ENCODE data around the gene C20orf173. TPM values are rescaled to one million over a fixed set of nuclear protein-coding genes. Genes with fewer than 3 reads are reported as not detected.
"Not testable (repeated sequence)": the region's sequence is repeated elsewhere in the genome, so short reads cannot be mapped to it uniquely, and the experiment has no call there.

C20orf173 gene
- total RNA-seq, 1 donor from 2014 or later = not detected

DNA sequence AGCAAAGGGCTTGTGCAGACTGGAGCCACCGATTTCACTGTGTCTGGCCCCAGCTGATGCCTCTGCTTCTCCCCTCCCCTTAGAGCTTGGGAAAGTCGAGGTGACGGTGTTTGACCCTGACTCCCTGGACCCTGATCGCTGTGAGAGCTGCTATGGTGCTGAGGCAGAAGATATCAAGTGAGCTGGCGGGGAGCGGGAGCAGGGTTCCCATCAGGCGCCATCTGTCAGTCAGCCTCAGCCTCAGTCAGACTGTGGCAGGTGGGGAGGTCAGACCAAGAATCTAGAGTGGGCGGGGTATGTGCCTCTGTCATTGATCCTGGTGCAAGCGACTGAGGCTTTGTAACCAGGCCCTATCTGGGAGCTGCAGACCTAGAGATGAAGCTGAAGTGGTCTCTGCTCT lies 17.9 kb upstream of the C20orf173 start:
- DNase-seq (ENCODE audit: extremely low read depth, low read depth, low spot score) = no peak

- no peak for DNase-seq (ENCODE audit: extremely low read depth, low read depth, low spot score)
Measured at GRCh38 chr20:35546127-35546526, 16.7 kb upstream of the C20orf173 start.

- DNase-seq (ENCODE audit: extremely low read depth, low read depth, low spot score) = not testable (repeated sequence)
Measured at GRCh38 chr20:35544941-35545340, 15.5 kb upstream of the C20orf173 start.

GRCh38 chr20:35544436-35544835 lies 15.0 kb upstream of the C20orf173 start:
- no peak for DNase-seq (ENCODE audit: extremely low read depth, low read depth, low spot score)

DNA sequence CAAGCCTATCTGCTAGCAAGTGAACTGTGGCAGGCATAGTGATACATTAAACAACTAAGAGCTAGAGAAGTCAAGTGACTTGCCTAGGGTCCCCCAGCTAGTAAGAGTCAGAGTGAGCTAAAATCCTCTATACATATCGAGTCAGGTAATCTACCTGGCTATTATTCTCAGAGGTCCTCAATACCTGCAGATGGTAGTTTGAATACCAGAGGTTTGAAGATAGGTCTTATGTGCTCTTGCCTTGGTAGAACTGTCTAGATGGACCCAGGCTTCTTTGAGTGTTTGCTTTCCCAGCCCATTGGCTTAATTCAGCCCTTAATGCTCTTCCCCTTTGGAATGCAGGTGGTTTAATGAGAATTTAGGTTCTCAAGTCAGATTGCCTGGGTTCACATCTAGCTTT lies 13.5 kb upstream of the C20orf173 start:
- no peak for DNase-seq (ENCODE audit: extremely low read depth, low read depth, low spot score)

DNA sequence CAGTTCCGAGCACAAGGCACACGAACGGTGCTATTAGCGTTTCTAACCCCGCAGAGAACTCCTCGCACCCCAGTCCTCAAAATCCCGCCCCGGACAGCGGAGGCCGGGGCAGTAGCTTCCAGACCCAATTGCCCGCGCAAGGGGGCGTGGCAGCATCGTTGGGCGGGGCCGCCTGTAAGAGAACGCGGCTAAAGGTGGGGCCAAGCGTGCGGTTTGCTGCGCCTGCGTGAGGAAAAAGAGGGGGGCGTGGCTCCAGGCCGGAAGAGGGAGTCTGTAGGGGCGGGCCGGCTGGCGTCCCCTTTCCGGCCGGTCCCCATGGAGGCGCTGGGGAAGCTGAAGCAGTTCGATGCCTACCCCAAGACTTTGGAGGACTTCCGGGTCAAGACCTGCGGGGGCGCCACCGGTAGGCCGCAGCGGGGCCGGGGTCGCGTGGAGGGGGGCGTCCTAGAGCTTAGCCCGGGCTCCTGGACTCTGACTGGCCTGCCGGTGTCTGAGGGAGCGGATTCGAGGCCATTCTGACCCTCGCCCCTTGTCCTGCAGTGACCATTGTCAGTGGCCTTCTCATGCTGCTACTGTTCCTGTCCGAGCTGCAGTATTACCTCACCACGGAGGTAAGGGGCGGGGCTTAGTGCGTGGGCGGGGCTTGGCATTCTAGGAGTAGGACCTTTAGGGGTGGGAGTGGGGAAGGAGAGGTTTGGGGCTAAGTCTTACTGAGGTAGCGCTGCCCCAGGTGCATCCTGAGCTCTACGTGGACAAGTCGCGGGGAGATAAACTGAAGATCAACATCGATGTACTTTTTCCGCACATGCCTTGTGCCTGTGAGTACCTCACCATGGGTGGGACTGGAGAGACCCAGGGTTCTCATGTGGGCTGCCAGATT lies 12.6 kb upstream of the C20orf173 start, which contains the start of gene ERGIC3:
Gene ERGIC3 (plus strand): TSS at position 296 of the 880 bp plus-strand sequence. CDS start 20 bp downstream, at position 316.
- peak; percentile 37 for DNase-seq (ENCODE audit: extremely low read depth, low read depth, low spot score)

- DNase-seq (ENCODE audit: extremely low read depth, low read depth, low spot score) = no peak
Measured at GRCh38 chr20:35541118-35541782, 11.8 kb upstream of the C20orf173 start.

GRCh38 chr20:35539756-35540212 lies 10.3 kb upstream of the C20orf173 start:
- no peak for DNase-seq (ENCODE audit: extremely low read depth, low read depth, low spot score)

DNA sequence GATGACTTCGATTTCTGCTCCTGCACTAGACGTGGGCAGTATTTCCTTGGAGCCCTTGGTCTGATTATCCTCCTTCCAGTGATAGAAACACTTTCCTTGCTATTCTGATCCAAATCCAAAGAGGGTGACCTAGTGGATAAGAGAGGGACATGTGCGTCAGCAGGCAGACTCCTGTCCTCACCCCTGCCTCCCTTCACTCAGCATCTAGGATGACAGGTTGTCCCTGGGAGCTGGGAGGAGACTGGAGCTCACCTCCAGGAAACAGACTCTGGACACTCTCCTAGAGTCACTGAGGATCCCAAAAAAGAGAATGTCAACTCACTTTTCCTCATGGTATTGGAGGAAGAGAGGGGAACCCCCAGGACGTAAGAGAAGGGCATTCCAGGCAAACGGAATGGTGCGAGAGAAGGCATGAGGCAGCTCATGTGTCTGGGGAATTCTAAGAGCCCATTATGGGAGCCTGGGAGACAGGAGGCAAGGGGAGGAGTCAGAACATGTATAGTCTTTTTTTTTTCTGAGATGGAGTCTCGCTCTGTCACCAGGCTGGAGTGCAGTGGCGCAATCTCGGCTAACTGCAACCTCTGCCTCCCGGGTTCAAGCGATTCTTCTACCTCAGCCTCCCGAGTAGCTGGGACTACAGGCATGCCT lies 2.2 kb downstream of the C20orf173 start:
- no peak for DNase-seq (ENCODE audit: extremely low read depth, low read depth, low spot score)

DNA sequence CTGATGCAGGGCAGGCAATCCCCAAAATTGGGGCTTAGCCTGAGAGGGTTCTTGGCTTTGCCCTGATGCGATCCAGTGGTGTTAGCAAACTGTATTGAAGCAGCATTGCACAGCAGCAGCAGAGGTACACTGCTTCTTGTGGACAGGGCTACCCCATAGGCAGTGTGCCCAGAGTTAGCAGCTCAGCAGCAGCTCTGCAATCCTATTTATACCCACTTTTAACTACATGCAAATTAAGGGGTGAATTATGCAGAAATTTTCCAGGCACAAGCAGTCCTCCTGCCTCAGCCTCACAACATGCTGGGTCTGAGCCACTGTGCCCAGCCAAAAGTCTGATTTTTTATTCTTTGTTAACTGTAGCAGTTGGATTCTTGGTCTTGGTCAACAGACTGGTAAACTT lies 3.8 kb downstream of the C20orf173 start:
- DNase-seq (ENCODE audit: extremely low read depth, low read depth, low spot score) = no peak

DNA sequence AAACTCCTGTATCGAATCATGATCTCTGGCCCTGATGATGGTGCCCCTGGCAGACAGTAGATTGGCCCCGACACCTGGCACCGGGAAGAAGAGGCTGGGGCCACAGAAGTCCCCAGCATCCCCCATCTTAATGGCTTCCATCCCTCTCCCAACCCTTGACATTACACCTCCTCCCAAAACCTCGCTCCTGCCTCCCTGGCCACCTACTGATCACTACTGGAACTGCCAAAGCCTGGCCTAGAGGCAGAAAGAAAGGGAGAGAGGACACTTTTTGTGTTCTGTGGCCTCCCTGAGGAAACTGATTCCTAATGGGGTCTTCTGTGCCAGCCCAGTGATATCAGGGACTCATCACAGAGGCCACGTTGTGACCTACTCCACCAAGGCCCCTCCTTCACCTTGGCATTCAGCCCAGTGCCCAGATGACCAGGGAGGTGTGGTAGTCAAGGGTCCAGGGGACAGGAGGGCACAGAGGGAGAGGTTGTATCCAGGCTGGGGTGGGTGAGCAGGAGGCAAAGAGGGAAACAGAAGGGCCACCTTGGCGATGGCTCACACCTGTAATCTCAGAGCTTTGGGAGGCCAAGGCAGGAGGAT lies 6.1 kb downstream of the C20orf173 start:
- DNase-seq (ENCODE audit: extremely low read depth, low read depth, low spot score) = no peak

DNA sequence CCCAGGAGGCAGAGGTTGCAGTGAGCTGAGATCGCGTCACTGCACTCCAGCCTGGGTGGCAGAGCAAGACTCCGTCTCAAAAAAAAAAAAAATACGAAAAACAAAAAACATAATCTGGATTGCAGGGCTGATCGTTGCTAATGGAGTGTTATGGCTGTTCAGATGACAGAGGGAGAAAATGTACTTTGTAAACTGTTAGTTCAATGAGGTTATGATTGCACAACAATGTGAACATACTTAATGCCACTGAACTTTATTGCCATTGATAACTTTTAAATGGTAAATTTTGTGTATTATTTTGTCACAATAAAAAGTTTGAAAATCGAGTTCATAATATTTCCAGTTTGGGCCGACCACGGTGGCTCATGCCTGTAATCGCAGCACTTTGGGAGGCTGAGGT lies 10.5 kb downstream of the C20orf173 start:
- no peak for DNase-seq (ENCODE audit: extremely low read depth, low read depth, low spot score)

DNA sequence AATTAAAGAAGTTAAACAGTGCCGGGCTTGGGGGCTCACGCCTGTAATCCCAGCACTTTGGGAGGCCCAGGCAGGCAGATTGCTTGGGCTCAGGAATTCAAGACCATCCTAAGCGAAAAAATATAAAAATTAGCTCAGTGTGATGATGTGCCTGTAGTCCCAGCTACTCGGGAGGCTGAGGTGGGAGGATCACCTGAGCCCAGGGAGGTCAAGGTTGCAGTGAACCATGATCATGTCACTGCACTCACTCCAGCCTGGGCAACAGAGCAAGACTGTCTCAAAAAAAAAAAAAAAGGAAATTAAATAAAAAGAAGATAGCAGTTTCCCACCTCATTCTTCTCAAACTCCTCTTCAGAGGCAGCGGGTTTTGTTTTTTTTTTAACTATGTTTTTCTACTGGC lies 11.7 kb downstream of the C20orf173 start:
- DNase-seq (ENCODE audit: extremely low read depth, low read depth, low spot score) = not testable (repeated sequence)

DNA sequence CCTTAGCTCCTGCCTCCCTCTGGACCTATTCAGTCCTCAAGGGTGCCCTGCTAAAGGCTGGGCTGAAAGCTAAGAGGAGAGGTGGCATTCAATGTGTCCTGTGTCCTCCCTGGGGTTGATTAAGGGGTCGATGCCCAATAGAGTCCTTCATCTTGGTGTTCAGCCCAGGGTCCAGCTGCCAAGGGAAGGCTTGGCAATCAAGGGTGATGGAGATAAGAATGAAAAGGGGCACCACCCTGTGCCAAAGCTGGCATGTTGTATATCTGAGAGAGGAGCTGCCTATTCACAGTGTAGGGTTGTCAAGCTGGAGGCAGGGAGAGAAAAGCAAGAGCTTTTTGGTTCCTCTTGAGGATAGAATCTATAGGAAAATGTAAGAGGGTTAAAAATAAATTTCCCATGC lies 12.3 kb downstream of the C20orf173 start:
- no peak for DNase-seq (ENCODE audit: extremely low read depth, low read depth, low spot score)

DNA sequence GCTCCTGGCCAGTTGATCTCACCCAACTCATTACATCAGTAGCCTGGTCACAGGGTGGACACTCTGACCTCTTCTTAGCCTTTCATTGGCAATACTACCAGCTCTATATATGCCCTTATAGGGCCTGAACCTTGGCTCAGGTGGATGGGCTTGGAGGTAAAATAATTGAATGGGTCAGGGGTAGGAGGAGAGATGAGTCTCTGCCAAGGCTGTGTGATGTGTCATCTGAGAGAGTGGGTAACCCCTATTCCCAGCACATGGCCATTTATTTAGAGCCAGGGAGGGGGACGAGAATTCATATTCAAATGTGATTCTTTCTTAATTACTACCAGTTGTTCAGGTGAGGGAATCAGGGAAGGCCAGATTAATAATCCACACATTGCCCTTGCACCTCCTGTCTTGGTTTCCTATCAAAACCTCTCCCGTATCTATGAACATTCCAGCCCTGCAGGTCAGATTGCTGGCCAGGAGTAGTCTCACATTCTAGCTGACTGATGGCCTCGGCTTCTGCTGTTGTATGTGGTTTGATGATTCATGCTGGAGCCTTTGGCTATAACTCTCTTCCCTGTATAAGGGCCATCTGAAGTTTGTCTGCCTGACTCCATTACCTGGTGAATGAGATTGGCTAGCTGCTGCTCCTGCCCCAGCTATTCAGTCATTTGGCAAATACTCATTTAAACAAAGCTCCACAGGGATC lies 13.4 kb downstream of the C20orf173 start:
- no peak for DNase-seq (ENCODE audit: extremely low read depth, low read depth, low spot score)

DNA sequence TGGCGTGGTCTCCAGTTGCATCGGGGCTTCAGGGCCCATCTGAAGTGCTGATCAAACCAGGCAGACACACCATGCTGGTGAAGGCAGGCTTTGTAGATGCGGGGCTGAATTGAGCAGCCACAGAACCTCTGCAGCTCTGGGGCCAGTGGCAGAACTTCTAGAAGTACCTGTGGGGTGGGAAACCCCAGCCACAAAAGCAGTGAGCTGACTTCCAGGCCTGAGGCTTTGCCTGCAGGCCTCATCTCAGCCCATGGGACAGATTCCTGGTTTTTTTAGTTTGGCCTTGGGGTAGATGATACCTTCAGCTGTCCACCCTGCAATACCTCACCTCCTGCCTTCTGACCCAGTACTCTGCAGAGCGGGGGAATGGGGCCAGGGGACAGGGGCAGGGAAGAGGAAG lies 14.1 kb downstream of the C20orf173 start:
- no peak for DNase-seq (ENCODE audit: extremely low read depth, low read depth, low spot score)

GRCh38 chr20:35514371-35514932 lies 15.0 kb downstream of the C20orf173 start:
- DNase-seq (ENCODE audit: extremely low read depth, low read depth, low spot score) = no peak

DNA sequence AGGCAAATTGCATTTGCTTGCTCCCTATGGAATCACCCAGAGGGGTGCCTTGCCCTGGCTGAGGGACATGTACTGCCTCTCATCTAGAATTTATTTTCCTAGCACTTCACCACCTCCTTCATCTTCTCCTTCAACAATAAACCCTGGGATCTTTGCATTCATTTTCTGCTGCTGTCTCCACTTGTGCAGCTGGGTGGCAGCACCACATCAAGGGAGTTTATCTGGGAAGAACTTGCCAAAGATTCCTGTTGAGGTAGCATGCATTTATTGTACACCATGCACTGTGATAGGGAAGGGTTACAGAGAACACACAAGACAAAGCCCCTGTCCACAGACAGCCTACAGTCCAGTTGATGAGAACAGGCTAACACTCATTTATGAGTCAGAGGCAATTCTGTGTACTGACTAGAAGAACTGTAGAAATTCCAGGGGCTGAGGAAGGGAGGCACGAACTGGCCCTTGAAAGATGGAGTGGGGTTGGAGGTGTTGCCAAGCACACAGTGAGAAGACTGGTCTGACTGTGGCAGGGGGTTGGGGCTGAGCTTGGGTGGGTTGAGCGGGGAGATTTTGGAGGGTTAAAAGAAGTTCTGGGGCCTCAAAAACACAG lies 17.5 kb downstream of the C20orf173 start:
- no peak for DNase-seq (ENCODE audit: extremely low read depth, low read depth, low spot score)

DNA sequence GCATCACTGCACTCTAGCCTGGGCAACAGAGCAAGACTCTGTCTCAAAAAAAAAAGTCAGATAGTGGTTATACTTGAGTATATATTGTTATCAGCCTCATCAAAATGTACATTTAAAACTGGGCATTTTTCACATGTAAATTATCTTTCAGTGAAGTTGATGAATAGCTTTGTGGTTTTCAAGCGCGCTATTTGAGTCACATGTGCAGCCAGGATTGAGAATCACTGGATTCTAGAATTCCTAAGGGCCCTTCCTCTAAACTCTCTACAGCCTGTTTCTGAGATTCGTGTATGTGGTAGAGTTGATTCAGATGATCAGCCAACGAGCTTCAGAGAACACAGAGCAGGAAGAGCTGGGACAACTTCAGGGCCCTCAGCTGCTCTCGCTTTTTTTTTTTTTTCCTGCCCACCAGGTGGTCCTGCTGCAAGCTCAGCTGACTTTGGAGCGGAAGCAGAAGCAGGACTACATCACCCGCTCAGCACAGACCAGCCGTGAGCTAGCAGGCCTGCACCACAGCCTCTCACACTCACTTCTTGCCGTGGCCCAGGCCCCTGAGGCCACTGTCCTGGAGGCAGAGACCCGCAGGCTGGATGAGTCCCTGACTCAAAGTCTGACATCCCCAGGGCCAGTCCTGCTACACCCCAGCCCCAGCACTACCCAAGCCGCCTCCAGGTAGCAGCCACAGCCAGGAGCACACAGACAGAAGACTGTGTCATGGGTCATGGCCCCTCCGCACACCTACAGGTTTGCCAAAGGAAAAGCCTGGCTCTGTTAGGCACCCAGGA lies 18.3 kb downstream of the C20orf173 start:
- DNase-seq (ENCODE audit: extremely low read depth, low read depth, low spot score) = no peak
